SK-N-SH (cell line): ENCODE data around the gene LGSN.

Experiments
- CTCF ChIP-seq: fragments of 200-600 bp; sonication (generic); IDR thresholded peaks from 2 replicates; pipeline ENCODE4 v1.6.1; 2017; ENCODE audit warnings: antibody characterized with exemption, mild to moderate bottlenecking, moderate library complexity
- NRF1 ChIP-seq: IDR thresholded peaks from 2 replicates; pipeline ENCODE4 v1.6.1; 2012; ENCODE audit warnings: low read depth, mild to moderate bottlenecking, low read length

- TF ChIP-seq CTCF (no peak), NRF1 (no peak)
Measured at GRCh38 chr6:63269470-63269869, 50.3 kb downstream of the LGSN start.
